ENCODE measurements around the gene STMN3.

- no peak for TF ChIP-seq CTCF (conservative IDR thresholded peaks at IDR 0.05)
- no peak for TF ChIP-seq ZFX (IDR thresholded peaks at IDR 0.05)
These were observed 19.5 kb downstream of the STMN3 start for GRCh38 chr20:63633732-63634131.
